Measurements from ENCODE around the gene EED. TPM values are rescaled to one million over a fixed set of nuclear protein-coding genes. Genes with fewer than 3 reads are reported as not detected.
A peak's percentile ranks its signal among the peaks of the same experiment; 100 is the strongest.

Gene EED
- total and polyA plus RNA-seq, 9 of the 15 experiments (the other 6 are each of a cell fraction or from before 2014, with no cell fraction given), result 33.0 to 110 (median 55.1) TPM

DNA sequence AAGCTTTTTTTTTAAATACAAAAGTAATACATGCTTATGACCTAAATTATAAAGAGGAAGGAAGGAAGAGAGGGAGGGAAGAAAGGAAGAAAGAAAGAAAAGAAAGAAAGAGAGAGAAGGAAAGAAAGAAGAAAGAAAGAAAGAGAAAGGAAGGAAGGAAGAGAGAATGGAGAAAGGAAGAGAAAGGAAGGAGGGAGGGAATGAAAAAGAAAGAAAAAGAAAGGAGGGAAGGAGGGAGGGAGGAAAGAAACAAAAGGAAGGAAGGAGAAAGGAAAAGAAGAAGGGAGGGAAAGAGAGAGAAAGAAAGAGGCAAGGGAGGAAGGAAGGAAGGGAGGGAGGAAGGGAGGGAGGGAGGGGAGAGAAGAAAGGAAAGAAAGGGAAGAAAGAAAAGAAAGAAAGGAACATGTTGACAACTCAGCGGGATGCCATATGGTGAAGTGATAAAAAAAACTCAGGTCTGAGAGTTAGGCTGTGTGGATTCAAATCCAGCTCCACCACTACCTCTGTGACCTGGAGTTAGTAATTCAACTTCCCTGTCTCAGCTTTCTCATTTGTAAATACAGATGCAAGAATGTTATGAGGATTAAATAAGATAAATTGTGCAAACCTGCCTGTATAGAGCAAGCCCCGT lies 9.6 kb upstream of the EED start (continued):
- TF ChIP-seq, protein P1, sequence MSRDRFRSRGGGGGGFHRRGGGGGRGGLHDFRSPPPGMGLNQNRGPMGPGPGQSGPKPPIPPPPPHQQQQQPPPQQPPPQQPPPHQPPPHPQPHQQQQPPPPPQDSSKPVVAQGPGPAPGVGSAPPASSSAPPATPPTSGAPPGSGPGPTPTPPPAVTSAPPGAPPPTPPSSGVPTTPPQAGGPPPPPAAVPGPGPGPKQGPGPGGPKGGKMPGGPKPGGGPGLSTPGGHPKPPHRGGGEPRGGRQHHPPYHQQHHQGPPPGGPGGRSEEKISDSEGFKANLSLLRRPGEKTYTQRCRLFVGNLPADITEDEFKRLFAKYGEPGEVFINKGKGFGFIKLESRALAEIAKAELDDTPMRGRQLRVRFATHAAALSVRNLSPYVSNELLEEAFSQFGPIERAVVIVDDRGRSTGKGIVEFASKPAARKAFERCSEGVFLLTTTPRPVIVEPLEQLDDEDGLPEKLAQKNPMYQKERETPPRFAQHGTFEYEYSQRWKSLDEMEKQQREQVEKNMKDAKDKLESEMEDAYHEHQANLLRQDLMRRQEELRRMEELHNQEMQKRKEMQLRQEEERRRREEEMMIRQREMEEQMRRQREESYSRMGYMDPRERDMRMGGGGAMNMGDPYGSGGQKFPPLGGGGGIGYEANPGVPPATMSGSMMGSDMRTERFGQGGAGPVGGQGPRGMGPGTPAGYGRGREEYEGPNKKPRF (IDR thresholded peaks at IDR 0.05; ENCODE audit: low read depth, low read length), result no peak
- no peak for TF ChIP-seq ZNF212 (CRISPR knock-in tag; IDR thresholded peaks at IDR 0.05)
- TF ChIP-seq ADNP (tag; IDR thresholded peaks at IDR 0.05), result no peak
- TF ChIP-seq, protein P2, sequence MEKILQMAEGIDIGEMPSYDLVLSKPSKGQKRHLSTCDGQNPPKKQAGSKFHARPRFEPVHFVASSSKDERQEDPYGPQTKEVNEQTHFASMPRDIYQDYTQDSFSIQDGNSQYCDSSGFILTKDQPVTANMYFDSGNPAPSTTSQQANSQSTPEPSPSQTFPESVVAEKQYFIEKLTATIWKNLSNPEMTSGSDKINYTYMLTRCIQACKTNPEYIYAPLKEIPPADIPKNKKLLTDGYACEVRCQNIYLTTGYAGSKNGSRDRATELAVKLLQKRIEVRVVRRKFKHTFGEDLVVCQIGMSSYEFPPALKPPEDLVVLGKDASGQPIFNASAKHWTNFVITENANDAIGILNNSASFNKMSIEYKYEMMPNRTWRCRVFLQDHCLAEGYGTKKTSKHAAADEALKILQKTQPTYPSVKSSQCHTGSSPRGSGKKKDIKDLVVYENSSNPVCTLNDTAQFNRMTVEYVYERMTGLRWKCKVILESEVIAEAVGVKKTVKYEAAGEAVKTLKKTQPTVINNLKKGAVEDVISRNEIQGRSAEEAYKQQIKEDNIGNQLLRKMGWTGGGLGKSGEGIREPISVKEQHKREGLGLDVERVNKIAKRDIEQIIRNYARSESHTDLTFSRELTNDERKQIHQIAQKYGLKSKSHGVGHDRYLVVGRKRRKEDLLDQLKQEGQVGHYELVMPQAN (IDR thresholded peaks at IDR 0.05; ENCODE audit: borderline replicate concordance), result peak; percentile 43; the same call in 1 of the 2 replicates
- TF ChIP-seq MAFK (IDR thresholded peaks at IDR 0.05; ENCODE audit: low read length), result no peak
- TF ChIP-seq PPARD (CRISPR knock-in tag; IDR thresholded peaks at IDR 0.05), result no peak
- peak; percentile 90 for TF ChIP-seq MTA1 (IDR thresholded peaks at IDR 0.05; ENCODE audit: borderline replicate concordance)
- TF ChIP-seq, protein P3, sequence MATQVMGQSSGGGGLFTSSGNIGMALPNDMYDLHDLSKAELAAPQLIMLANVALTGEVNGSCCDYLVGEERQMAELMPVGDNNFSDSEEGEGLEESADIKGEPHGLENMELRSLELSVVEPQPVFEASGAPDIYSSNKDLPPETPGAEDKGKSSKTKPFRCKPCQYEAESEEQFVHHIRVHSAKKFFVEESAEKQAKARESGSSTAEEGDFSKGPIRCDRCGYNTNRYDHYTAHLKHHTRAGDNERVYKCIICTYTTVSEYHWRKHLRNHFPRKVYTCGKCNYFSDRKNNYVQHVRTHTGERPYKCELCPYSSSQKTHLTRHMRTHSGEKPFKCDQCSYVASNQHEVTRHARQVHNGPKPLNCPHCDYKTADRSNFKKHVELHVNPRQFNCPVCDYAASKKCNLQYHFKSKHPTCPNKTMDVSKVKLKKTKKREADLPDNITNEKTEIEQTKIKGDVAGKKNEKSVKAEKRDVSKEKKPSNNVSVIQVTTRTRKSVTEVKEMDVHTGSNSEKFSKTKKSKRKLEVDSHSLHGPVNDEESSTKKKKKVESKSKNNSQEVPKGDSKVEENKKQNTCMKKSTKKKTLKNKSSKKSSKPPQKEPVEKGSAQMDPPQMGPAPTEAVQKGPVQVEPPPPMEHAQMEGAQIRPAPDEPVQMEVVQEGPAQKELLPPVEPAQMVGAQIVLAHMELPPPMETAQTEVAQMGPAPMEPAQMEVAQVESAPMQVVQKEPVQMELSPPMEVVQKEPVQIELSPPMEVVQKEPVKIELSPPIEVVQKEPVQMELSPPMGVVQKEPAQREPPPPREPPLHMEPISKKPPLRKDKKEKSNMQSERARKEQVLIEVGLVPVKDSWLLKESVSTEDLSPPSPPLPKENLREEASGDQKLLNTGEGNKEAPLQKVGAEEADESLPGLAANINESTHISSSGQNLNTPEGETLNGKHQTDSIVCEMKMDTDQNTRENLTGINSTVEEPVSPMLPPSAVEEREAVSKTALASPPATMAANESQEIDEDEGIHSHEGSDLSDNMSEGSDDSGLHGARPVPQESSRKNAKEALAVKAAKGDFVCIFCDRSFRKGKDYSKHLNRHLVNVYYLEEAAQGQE (IDR thresholded peaks at IDR 0.05; ENCODE audit: borderline replicate concordance), result no peak
- TF ChIP-seq, protein P3 (CRISPR knock-in tag; IDR thresholded peaks at IDR 0.05; ENCODE audit: low read depth), result no peak
- TF ChIP-seq GTF2F1 (IDR thresholded peaks at IDR 0.05; ENCODE audit: low read depth, low read length), result no peak
- no peak for TF ChIP-seq BRD9 (IDR thresholded peaks at IDR 0.05; ENCODE audit: low read depth, partially characterized antibody)
- TF ChIP-seq, protein P4, sequence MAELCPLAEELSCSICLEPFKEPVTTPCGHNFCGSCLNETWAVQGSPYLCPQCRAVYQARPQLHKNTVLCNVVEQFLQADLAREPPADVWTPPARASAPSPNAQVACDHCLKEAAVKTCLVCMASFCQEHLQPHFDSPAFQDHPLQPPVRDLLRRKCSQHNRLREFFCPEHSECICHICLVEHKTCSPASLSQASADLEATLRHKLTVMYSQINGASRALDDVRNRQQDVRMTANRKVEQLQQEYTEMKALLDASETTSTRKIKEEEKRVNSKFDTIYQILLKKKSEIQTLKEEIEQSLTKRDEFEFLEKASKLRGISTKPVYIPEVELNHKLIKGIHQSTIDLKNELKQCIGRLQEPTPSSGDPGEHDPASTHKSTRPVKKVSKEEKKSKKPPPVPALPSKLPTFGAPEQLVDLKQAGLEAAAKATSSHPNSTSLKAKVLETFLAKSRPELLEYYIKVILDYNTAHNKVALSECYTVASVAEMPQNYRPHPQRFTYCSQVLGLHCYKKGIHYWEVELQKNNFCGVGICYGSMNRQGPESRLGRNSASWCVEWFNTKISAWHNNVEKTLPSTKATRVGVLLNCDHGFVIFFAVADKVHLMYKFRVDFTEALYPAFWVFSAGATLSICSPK (IDR thresholded peaks at IDR 0.05; ENCODE audit: borderline replicate concordance), result peak; percentile 60; the same call in 1 of the 2 replicates
- TF ChIP-seq ZNF217 (CRISPR knock-in tag; IDR thresholded peaks at IDR 0.05), result no peak
- TF ChIP-seq STAG1 (CRISPR knock-in tag; IDR thresholded peaks at IDR 0.05; ENCODE audit: borderline replicate concordance), result no peak
